Mammary epithelial cell (primary cell): Measurements from ENCODE around the gene CCDC116.

Experiments
- CTCF ChIP-seq, 2 donors: IDR thresholded peaks in 1 of 2; conservative IDR thresholded peaks in 1 of 2; 2 replicates each; pipeline ENCODE4 v1.5.1; 2011 to 2012; ENCODE audit warnings: inconsistent platforms in 2 of 2, low read length in 2 of 2, mild to moderate bottlenecking in 2 of 2, control low read depth in 1 of 2, low read depth in 1 of 2; ENCODE audit not compliant: insufficient read depth in 1 of 2; ENCODE audit errors: extremely low read depth in 1 of 2
- EZH2 ChIP-seq: IDR thresholded peaks from 2 replicates; pipeline ENCODE4 v1.6.1; 2012; ENCODE audit warnings: low read length, inconsistent platforms, borderline replicate concordance

DNA sequence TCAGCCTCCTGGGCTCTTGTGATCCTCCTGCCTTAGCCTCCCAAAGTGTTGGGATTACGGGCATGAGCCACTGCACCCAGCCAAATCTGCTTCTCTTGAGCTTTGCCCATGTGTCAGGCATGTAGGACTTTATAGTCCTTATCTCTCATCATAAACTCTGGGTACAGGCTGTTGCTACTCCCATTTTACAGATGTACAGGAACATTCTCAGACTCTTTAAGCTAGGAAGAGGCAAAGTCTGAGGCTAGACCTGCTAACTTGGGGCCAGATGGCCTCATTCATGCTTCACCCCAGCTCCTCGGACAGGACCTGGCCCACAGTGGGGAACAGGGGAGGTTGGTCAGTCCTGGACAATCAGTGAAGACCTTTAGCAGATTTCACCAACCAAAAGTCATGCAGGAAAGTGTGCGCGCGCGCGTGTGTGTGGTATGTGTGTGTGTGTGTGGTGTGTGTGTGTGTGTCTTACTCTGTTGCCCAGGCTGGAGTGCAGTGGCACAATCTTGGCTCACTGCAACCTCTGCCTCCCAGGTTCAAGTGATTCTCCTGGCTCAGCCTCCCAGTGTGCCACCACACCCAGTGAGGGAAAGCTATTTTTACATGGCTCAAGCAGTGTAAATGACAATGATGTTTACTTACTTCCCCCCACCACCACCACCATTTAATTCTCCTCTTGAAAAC is 26.5 kb upstream of the CCDC116 start:
- TF ChIP-seq CTCF (conservative IDR thresholded peaks at IDR 0.05 in 1 of 2, IDR thresholded peaks at IDR 0.05 in 1 of 2; ENCODE audit: extremely low read depth in 1 of 2, insufficient read depth in 1 of 2, low read depth in 1 of 2, low read length in 2 of 2) (no peak), EZH2 (no peak)
